Astrocyte (in vitro differentiated cells and primary cell): ENCODE results near the gene MSANTD3. TPM values are rescaled to one million over a fixed set of nuclear protein-coding genes. Genes with fewer than 3 reads are reported as not detected.

ENCODE experiments used
- DNase-seq: peaks from one replicate; pipeline ENCODE4 v3.0.0-alpha.2; 2010; ENCODE audit warnings: low read depth
- FAIRE-seq: peaks from 2 replicates; lab custom pipeline; 2011; peaks lifted over from hg19 to GRCh38; lab: Jason Lieb, UNC
- H2AFZ ChIP-seq: 2 replicates; pipeline ENCODE4 v1.6.0; 2012; ENCODE audit warnings: low read depth, low read length, inconsistent platforms
- H3K27ac ChIP-seq: 2 replicates; pipeline ENCODE4 v1.5.1; 2011; ENCODE audit warnings: low read depth, low read length, inconsistent platforms
- H3K27me3 ChIP-seq: 2 replicates; pipeline ENCODE4 v1.6.0; 2011; ENCODE audit warnings: low read length, inconsistent platforms; ENCODE audit not compliant: insufficient read depth
- H3K36me3 ChIP-seq: 2 replicates; pipeline ENCODE4 v1.5.1; 2011; ENCODE audit warnings: low read length, inconsistent platforms; ENCODE audit not compliant: insufficient read depth
- H3K4me1 ChIP-seq: 2 replicates; pipeline ENCODE4 v1.5.1; 2011; ENCODE audit warnings: low read length, inconsistent platforms; ENCODE audit not compliant: insufficient read depth
- H3K4me2 ChIP-seq: 2 replicates; pipeline ENCODE4 v1.6.0; 2012; ENCODE audit warnings: low read length, inconsistent platforms
- H3K4me3 ChIP-seq: 2 replicates; pipeline ENCODE4 v1.5.1; 2011; ENCODE audit warnings: low read depth, mild to moderate bottlenecking, low read length, inconsistent platforms; ENCODE audit not compliant: insufficient read depth
- H3K79me2 ChIP-seq: 2 replicates; pipeline ENCODE4 v1.6.0; 2012; ENCODE audit warnings: mild to moderate bottlenecking, low read length, inconsistent platforms; ENCODE audit not compliant: insufficient read depth
- H3K9ac ChIP-seq: 2 replicates; pipeline ENCODE4 v1.6.0; 2012; ENCODE audit warnings: mild to moderate bottlenecking, low read length, inconsistent platforms
- H3K9me3 ChIP-seq: 2 replicates; pipeline ENCODE4 v1.5.1; 2012; ENCODE audit warnings: low read depth, mild to moderate bottlenecking, low read length, inconsistent platforms; ENCODE audit not compliant: insufficient read depth
- H4K20me1 ChIP-seq: 2 replicates; pipeline ENCODE4 v1.6.0; 2012; ENCODE audit warnings: low read length, inconsistent platforms; ENCODE audit not compliant: insufficient read depth
- H3K27ac Mint-ChIP-seq: one replicate; pipeline ENCODE4 v1.8.0; 2021; ENCODE audit warnings: mild to moderate bottlenecking, mixed read lengths; ENCODE audit not compliant: unreplicated experiment
- H3K27me3 Mint-ChIP-seq: one replicate; pipeline ENCODE4 v1.8.0; 2021; ENCODE audit warnings: low read depth, mixed read lengths; ENCODE audit not compliant: unreplicated experiment
- H3K36me3 Mint-ChIP-seq: one replicate; pipeline ENCODE4 v1.8.0; 2021; ENCODE audit warnings: low read depth, mixed read lengths; ENCODE audit not compliant: unreplicated experiment
- H3K4me1 Mint-ChIP-seq: one replicate; pipeline ENCODE4 v1.8.0; 2021; ENCODE audit warnings: low read depth, mixed read lengths; ENCODE audit not compliant: unreplicated experiment
- H3K4me3 Mint-ChIP-seq: one replicate; pipeline ENCODE4 v1.8.0; 2021; ENCODE audit warnings: mild to moderate bottlenecking, moderate library complexity, mixed read lengths; ENCODE audit not compliant: unreplicated experiment
- H3K9me3 Mint-ChIP-seq: one replicate; pipeline ENCODE4 v1.8.0; 2021; ENCODE audit warnings: mild to moderate bottlenecking, mixed read lengths; ENCODE audit not compliant: unreplicated experiment
- EZH2 ChIP-seq: IDR thresholded peaks from 2 replicates; pipeline ENCODE4 v1.6.1; 2012; ENCODE audit warnings: mild to moderate bottlenecking, low read length, inconsistent platforms; ENCODE audit not compliant: insufficient read depth
- total RNA-seq: library from RNA; stranded (reverse); gene quantifications from 2 replicates; pipeline ENCODE4 v1.2.1, GENCODE V29; 2021
- TF ChIP-seq, protein P1 (sequence below): IDR thresholded peaks from 2 replicates; pipeline ENCODE4 v1.5.1; 2011; ENCODE audit warnings: low read depth, mild to moderate bottlenecking, inconsistent platforms, low read length, moderate library complexity; ENCODE audit not compliant: insufficient read depth

The MSANTD3 gene
- total RNA-seq, 1 donor from 2014 or later = 76.0 TPM

- Mint-ChIP-seq H3K4me1 (peaks cover 21% of the 10 kb centered on the region), H3K36me3 (peaks cover 9% of the 10 kb centered on the region), H3K4me3 (peak overlapping the region; percentile 3), H3K27me3 (no peaks in the 10 kb centered on the region), H3K27ac (no peak overlapping the region), H3K9me3 (no peaks in the 10 kb centered on the region)
- no peak for TF ChIP-seq EZH2
- TF ChIP-seq, protein P1, sequence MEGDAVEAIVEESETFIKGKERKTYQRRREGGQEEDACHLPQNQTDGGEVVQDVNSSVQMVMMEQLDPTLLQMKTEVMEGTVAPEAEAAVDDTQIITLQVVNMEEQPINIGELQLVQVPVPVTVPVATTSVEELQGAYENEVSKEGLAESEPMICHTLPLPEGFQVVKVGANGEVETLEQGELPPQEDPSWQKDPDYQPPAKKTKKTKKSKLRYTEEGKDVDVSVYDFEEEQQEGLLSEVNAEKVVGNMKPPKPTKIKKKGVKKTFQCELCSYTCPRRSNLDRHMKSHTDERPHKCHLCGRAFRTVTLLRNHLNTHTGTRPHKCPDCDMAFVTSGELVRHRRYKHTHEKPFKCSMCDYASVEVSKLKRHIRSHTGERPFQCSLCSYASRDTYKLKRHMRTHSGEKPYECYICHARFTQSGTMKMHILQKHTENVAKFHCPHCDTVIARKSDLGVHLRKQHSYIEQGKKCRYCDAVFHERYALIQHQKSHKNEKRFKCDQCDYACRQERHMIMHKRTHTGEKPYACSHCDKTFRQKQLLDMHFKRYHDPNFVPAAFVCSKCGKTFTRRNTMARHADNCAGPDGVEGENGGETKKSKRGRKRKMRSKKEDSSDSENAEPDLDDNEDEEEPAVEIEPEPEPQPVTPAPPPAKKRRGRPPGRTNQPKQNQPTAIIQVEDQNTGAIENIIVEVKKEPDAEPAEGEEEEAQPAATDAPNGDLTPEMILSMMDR = no peak
- no peaks in the 10 kb centered on the region for H3K9me3 ChIP-seq
- peaks cover 26% of the 10 kb centered on the region for H3K36me3 ChIP-seq
- FAIRE-seq (no peak), DNase-seq (no peak)
- no peak overlapping the region for H3K4me3 ChIP-seq
- H3K4me2 ChIP-seq = no peak overlapping the region
- no peaks in the 10 kb centered on the region for H3K27me3 ChIP-seq
- no peaks in the 10 kb centered on the region for H3K4me1 ChIP-seq
- H3K9ac ChIP-seq = no peak overlapping the region
- peaks cover 99% of the 10 kb centered on the region for H3K79me2 ChIP-seq
- no peak overlapping the region for H2AFZ ChIP-seq
- no peak overlapping the region for H3K27ac ChIP-seq
- H4K20me1 ChIP-seq = peaks cover 91% of the 10 kb centered on the region
Measured at GRCh38 chr9:100441911-100442361, 15.0 kb downstream of the MSANTD3 start.

DNA sequence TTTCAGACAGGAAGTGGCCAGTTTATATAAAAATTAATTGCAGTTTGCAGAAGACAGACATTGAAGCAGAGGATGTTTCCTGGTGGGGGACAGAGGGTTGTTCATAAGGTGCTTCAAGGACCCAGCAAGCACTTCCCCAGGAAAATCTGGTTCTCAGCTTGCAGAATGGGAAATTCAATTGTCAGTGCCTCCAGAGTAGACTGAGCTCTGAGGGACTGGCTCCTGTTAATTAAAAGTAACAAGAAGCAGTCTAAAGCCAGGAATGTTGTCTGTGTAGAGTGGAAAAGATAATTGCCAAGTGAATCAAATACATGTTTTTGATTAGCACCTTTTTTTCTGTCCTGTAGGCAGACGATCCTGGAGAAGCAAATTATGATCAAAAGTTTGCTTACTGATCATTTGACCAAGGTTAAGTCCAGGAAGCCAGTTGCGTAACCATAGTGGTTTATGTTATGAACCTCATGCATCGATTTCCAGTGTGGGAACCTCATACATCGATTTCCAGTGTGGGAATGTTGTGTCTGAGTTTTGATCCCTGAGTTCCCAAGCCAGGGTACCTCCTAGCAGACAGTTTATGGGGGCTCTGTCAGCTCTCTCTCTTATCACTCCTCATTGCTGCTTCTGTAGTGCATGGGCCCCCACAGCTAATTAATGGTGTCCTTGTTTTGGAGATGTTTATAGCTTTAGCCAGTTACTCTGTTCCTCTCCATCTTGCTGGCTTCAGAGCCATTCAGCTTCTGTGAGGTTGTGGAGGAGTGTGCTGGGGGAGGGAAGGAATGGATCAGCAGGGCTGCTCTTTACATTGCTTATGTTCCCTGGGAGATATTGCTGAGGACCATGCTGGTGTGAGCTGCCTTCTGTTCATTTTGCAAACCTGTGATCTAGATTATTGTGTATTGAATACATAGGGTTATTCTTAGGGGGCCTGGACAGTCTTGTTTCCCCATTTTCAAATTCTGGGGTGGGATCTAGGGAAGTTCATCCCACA is 17.1 kb downstream of the MSANTD3 start:
- Mint-ChIP-seq H3K27ac (no peak overlapping the region), H3K4me3 (no peak overlapping the region), H3K4me1 (peaks cover 18% of the 10 kb centered on the region), H3K27me3 (no peaks in the 10 kb centered on the region), H3K9me3 (no peaks in the 10 kb centered on the region), H3K36me3 (peaks cover 10% of the 10 kb centered on the region)
- H4K20me1 ChIP-seq = peaks cover 87% of the 10 kb centered on the region
- peaks cover 34% of the 10 kb centered on the region for H3K36me3 ChIP-seq
- no peak overlapping the region for H3K4me3 ChIP-seq
- H3K79me2 ChIP-seq = peaks cover 99% of the 10 kb centered on the region
- no peak overlapping the region for H3K4me2 ChIP-seq
- no peak overlapping the region for H3K27ac ChIP-seq
- FAIRE-seq = no peak
- no peak overlapping the region for H3K9ac ChIP-seq
- no peak overlapping the region for H2AFZ ChIP-seq
- peak; percentile 25 for DNase-seq
- no peaks in the 10 kb centered on the region for H3K9me3 ChIP-seq
- H3K27me3 ChIP-seq = no peaks in the 10 kb centered on the region
- H3K4me1 ChIP-seq = no peaks in the 10 kb centered on the region
- TF ChIP-seq, protein P1 = no peak
- no peak for TF ChIP-seq EZH2
